ENCODE measurements around the gene SETD4. TPM values are rescaled to one million over a fixed set of nuclear protein-coding genes. Genes with fewer than 3 reads are reported as not detected.

SETD4 gene
- total and polyA plus RNA-seq, 2 experiments from 2014 or later: 12.7 to 12.9 TPM

DNA sequence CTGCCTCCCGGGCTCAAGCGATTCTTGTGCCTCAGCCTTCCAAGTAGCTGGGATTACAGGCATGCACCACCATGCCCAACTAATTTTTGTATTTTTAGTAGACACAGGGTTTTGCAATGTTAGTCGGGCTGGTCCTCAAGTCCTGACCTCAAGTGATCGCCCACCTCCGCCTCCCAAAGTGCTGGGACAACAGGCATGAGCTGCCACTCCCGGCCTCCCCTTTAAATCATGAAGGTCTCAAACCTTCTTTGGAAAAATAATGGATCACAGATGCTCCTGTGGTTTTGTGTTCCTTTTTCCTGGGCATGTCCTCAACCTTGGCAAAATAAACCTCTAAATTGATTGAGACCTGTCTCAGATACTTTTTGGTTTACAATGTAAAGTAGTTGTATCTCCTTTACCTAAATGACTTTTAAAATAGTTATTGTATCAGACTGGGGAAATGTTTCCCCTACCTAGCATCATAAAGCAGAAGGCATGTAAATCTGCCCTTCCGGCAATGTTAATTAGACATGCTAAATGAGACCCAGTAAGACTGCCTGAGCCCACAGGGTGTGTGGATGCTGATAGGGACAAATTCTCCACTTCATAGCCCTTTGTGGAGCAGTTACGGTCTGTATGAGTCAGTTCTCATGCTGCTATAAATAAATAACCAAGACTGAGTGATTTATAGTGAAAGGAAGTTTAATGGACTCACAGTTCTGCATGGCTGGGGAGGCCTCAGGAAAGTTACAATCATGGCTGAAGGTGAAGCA lies 37.3 kb upstream of the SETD4 start:
- Histone ChIP-seq H3K27me3 (replicated peaks; ENCODE audit: insufficient read depth) (no peaks in the 10 kb centered on the region), H3K4me1 (ENCODE audit: insufficient read depth) (no peaks in the 10 kb centered on the region), H3K9me3 (ENCODE audit: low read depth) (no peaks in the 10 kb centered on the region), H3K4me3 (no peak overlapping the region), H3K4me2 (ENCODE audit: unreplicated experiment) (no peak overlapping the region), H3K9ac (no peak overlapping the region), H3K9me2 (ENCODE audit: insufficient read depth) (no peaks in the 10 kb centered on the region), H3F3A (ENCODE audit: insufficient read depth) (no peaks in the 10 kb centered on the region), H3K27ac (no peak overlapping the region), H3K36me3 (ENCODE audit: low read depth) (no peaks in the 10 kb centered on the region), H2AFZ (no peak overlapping the region), H3K79me2 (ENCODE audit: insufficient read depth) (no peaks in the 10 kb centered on the region), H4K20me1 (ENCODE audit: insufficient read depth) (no peaks in the 10 kb centered on the region)
- no peak for DNase-seq
- in situ Hi-C loops (cut with MboI): no loop called here
- whole genome bisulfite sequencing, 2 experiments (ENCODE audit: low coverage in 1 of 2, low lambda C conversion rate in 2 of 2, missing lambda C conversion rate in 2 of 2): 64 to 67% methylated on average over 8 of the region's 8 CpGs
- TF ChIP-seq EZH2 (IDR thresholded peaks at IDR 0.05; ENCODE audit: insufficient read depth, poor library complexity, severe bottlenecking): no peak
- no peak for TF ChIP-seq EZH2phosphoT487 (IDR thresholded peaks at IDR 0.05; ENCODE audit: insufficient read depth, low read depth)

- H3F3A ChIP-seq (ENCODE audit: insufficient read depth): no peaks in the 10 kb centered on the region
- H3K79me2 ChIP-seq (ENCODE audit: insufficient read depth): no peaks in the 10 kb centered on the region
- in situ Hi-C loops (cut with MboI): no loop called here
- DNase-seq: no peak
- H3K9me2 ChIP-seq (ENCODE audit: insufficient read depth): no peaks in the 10 kb centered on the region
- no peak overlapping the region for H2AFZ ChIP-seq
- no peak overlapping the region for H3K4me3 ChIP-seq
- TF ChIP-seq EZH2 (IDR thresholded peaks at IDR 0.05; ENCODE audit: insufficient read depth, poor library complexity, severe bottlenecking) (no peak), EZH2phosphoT487 (IDR thresholded peaks at IDR 0.05; ENCODE audit: insufficient read depth, low read depth) (no peak)
- no peaks in the 10 kb centered on the region for H3K27me3 ChIP-seq (replicated peaks; ENCODE audit: insufficient read depth)
- no peaks in the 10 kb centered on the region for H3K9me3 ChIP-seq (ENCODE audit: low read depth)
- H3K9ac ChIP-seq: no peak overlapping the region
- H3K4me2 ChIP-seq (ENCODE audit: unreplicated experiment): no peak overlapping the region
- no peaks in the 10 kb centered on the region for H3K4me1 ChIP-seq (ENCODE audit: insufficient read depth)
- H3K27ac ChIP-seq: no peak overlapping the region
- 60 to 74% methylated on average over 1 of the region's 1 CpG for WGBS, 2 experiments (ENCODE audit: low coverage in 1 of 2, low lambda C conversion rate in 2 of 2, missing lambda C conversion rate in 2 of 2)
- H3K36me3 ChIP-seq (ENCODE audit: low read depth): no peaks in the 10 kb centered on the region
- no peaks in the 10 kb centered on the region for H4K20me1 ChIP-seq (ENCODE audit: insufficient read depth)
These were observed 36.3 kb upstream of the SETD4 start for GRCh38 chr21:36096398-36097290.

DNA sequence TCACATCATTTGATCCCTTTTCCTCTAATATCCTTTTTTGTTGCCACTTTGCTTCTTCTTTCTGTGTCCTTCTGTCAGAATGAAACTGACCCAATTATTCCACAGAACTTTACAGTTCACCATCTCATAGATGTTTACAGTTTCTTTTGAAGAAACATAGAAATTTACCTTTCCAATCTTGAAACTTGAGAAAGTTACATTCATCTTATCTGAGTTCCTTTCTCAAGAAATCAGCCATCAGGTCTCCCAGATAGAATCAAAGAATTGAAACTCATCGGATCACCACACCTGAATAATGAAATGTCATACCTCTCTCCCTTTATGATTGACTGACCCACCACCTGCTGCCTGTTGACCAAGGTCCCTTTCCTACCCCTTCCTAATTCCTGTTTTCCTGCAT lies 33.2 kb upstream of the SETD4 start:
- Histone ChIP-seq H3K9me3 (ENCODE audit: low read depth) (no peaks in the 10 kb centered on the region), H3K79me2 (ENCODE audit: insufficient read depth) (no peaks in the 10 kb centered on the region), H3K9me2 (ENCODE audit: insufficient read depth) (no peaks in the 10 kb centered on the region), H3F3A (ENCODE audit: insufficient read depth) (no peaks in the 10 kb centered on the region), H3K4me1 (ENCODE audit: insufficient read depth) (no peaks in the 10 kb centered on the region), H3K4me3 (no peak overlapping the region), H3K9ac (no peak overlapping the region), H3K4me2 (ENCODE audit: unreplicated experiment) (no peak overlapping the region), H4K20me1 (ENCODE audit: insufficient read depth) (no peaks in the 10 kb centered on the region), H2AFZ (no peak overlapping the region), H3K36me3 (ENCODE audit: low read depth) (no peaks in the 10 kb centered on the region), H3K27me3 (replicated peaks; ENCODE audit: insufficient read depth) (no peaks in the 10 kb centered on the region), H3K27ac (no peak overlapping the region)
- in situ Hi-C loops (cut with MboI): no loop called here
- no peak for DNase-seq
- TF ChIP-seq EZH2phosphoT487 (IDR thresholded peaks at IDR 0.05; ENCODE audit: insufficient read depth, low read depth): no peak
- WGBS, 2 experiments (ENCODE audit: low coverage in 1 of 2, low lambda C conversion rate in 2 of 2, missing lambda C conversion rate in 2 of 2): 30 to 36% methylated on average over 1 of the region's 1 CpG

GRCh38 chr21:36092681-36093080 lies 32.4 kb upstream of the SETD4 start:
- no peak overlapping the region for H3K4me2 ChIP-seq (ENCODE audit: unreplicated experiment)
- H3K79me2 ChIP-seq (ENCODE audit: insufficient read depth): no peaks in the 10 kb centered on the region
- no peaks in the 10 kb centered on the region for H3K36me3 ChIP-seq (ENCODE audit: low read depth)
- H3K9me2 ChIP-seq (ENCODE audit: insufficient read depth): no peaks in the 10 kb centered on the region
- H3K4me1 ChIP-seq (ENCODE audit: insufficient read depth): peaks cover under 1% of the 10 kb centered on the region; the same call in 1 of the 2 replicates
- DNase-seq: peak; percentile 18
- in situ Hi-C loops (cut with MboI): no loop called here
- TF ChIP-seq EZH2phosphoT487 (IDR thresholded peaks at IDR 0.05; ENCODE audit: insufficient read depth, low read depth): no peak
- no peak for TF ChIP-seq EZH2 (IDR thresholded peaks at IDR 0.05; ENCODE audit: insufficient read depth, poor library complexity, severe bottlenecking)
- H3K9ac ChIP-seq: no peak overlapping the region
- H3K27me3 ChIP-seq (replicated peaks; ENCODE audit: insufficient read depth): no peaks in the 10 kb centered on the region
- H3F3A ChIP-seq (ENCODE audit: insufficient read depth): no peaks in the 10 kb centered on the region
- H2AFZ ChIP-seq: no peak overlapping the region
- no peaks in the 10 kb centered on the region for H3K9me3 ChIP-seq (ENCODE audit: low read depth)
- no peak overlapping the region for H3K4me3 ChIP-seq
- no peak overlapping the region for H3K27ac ChIP-seq
- H4K20me1 ChIP-seq (ENCODE audit: insufficient read depth): no peaks in the 10 kb centered on the region
